ENCODE results near the gene RPP25L. TPM values are rescaled to one million over a fixed set of nuclear protein-coding genes. Genes with fewer than 3 reads are reported as not detected.

The RPP25L gene
- total and polyA plus RNA-seq, 9 of the 15 experiments (the other 6 are each of a cell fraction or from before 2014, with no cell fraction given), result 16.3 to 43.7 (median 29.0) TPM

- POLR2A ChIA-PET, result no interaction called here
- in situ Hi-C loops (cut with MboI), result no loop called here
- no peak overlapping the region for H3K27ac ChIP-seq (ENCODE audit: extremely low read depth, low read depth, low read length)
- DNase-seq (ENCODE audit: extremely low read depth in 1 of 4, low spot score in 3 of 4) (no peak), FAIRE-seq (no peak), ATAC-seq (no peak)
- H3K9me1 ChIP-seq (ENCODE audit: control insufficient read depth, insufficient read depth, low read length), result no peaks in the 10 kb centered on the region
- intact Hi-C loops (cut with micrococcal nuclease), result no loop called here
- H2AFZ ChIP-seq (ENCODE audit: low read depth, low read length), result no peak overlapping the region
- no peak overlapping the region for H3K4me2 ChIP-seq (ENCODE audit: insufficient read depth, low read length)
- H3K9ac ChIP-seq (ENCODE audit: insufficient read depth in 1 of 2, low read depth in 2 of 2, low read length in 2 of 2), result no peak overlapping the region
- CTCF ChIA-PET (ENCODE audit: low intra/inter-chr PET ratio), result no interaction called here
- WGBS (ENCODE audit: insufficient coverage, low coverage, missing lambda C conversion rate), result 6% methylated on average over 4 of the region's 5 CpGs
- no peaks in the 10 kb centered on the region for H3K9me3 ChIP-seq (replicated peaks; ENCODE audit: control insufficient read depth, insufficient read depth, low read depth, low read length)
- H3K79me2 ChIP-seq (ENCODE audit: control insufficient read depth, insufficient read depth, low read length), result peaks cover 1% of the 10 kb centered on the region; the same call in 1 of the 3 replicates
- H3K4me3 ChIP-seq, result no peak overlapping the region
- peaks cover 0 to 18% of the 10 kb centered on the region in 2 experiments; a peak in 4 of 5 replicates for H3K4me1 ChIP-seq (replicated peaks in 1 of 2; ENCODE audit: control insufficient read depth in 2 of 2, insufficient read depth in 2 of 2, low read length in 2 of 2)
- H4K20me1 ChIP-seq (replicated peaks; ENCODE audit: control insufficient read depth, insufficient read depth, low read length), result 0 out of 2 replicates have a peak, but pooled peaks cover 4% of the 10 kb centered on the region
- BruUV-seq (replicated peaks), result no TSS peak
- H3K36me3 ChIP-seq (ENCODE audit: control insufficient read depth, insufficient read depth, low read length), result peaks cover 9% of the 10 kb centered on the region; the same call in 1 of the 3 replicates
- peaks cover 14 to 47% of the 10 kb centered on the region in 2 experiments; a peak in 4 of 5 replicates for H3K27me3 ChIP-seq (ENCODE audit: control insufficient read depth in 2 of 2, insufficient read depth in 2 of 2, low read length in 2 of 2)
- TF ChIP-seq HMGN3 (IDR thresholded peaks at IDR 0.05; ENCODE audit: borderline replicate concordance, extremely low read depth, insufficient read length, low read depth, low read length) (no peak), FOXK1 (CRISPR knock-in tag; IDR thresholded peaks at IDR 0.05; ENCODE audit: borderline replicate concordance) (no peak), ZSCAN29 (IDR thresholded peaks at IDR 0.05) (no peak), PHTF2 (CRISPR knock-in tag; IDR thresholded peaks at IDR 0.05) (no peak), CBX5 (IDR thresholded peaks at IDR 0.05; ENCODE audit: borderline replicate concordance, low read depth) (no peak), ZNF655 (CRISPR knock-in tag; IDR thresholded peaks at IDR 0.05) (no peak), PURB (CRISPR knock-in tag; IDR thresholded peaks at IDR 0.05; ENCODE audit: low read depth) (no peak), BCLAF1 (IDR thresholded peaks at IDR 0.05; ENCODE audit: borderline replicate concordance in 1 of 2, control insufficient read depth in 1 of 2, low read depth in 2 of 2, low read length in 1 of 2) (no peak), ZFP1 (CRISPR knock-in tag; IDR thresholded peaks at IDR 0.05) (no peak), GTF2F1 (IDR thresholded peaks at IDR 0.05; ENCODE audit: low read depth, low read length) (no peak), FOXM1 (IDR thresholded peaks at IDR 0.05; ENCODE audit: low read depth) (no peak), FOXM1 (CRISPR knock-in tag; IDR thresholded peaks at IDR 0.05; ENCODE audit: low read depth) (no peak), GABPB1 (CRISPR knock-in tag; IDR thresholded peaks at IDR 0.05) (no peak), KDM5B (IDR thresholded peaks at IDR 0.05; ENCODE audit: insufficient replicate concordance, low read depth, low read length) (no peak), ZBTB49 (CRISPR knock-in tag; IDR thresholded peaks at IDR 0.05; ENCODE audit: borderline replicate concordance) (no peak)
Measured at GRCh38 chr9:34630402-34631154, 18.7 kb upstream of the RPP25L start.

Data from K562 (cell line).